ENCODE data around the gene IRF1. TPM values are rescaled to one million over a fixed set of nuclear protein-coding genes. Genes with fewer than 3 reads are reported as not detected.
"Not testable (repeated sequence)": the region's sequence is repeated elsewhere in the genome, so short reads cannot be mapped to it uniquely, and the experiment has no call there.

IRF1 gene
- total RNA-seq, result 10 to 100 TPM; 84.3 to 88.4 TPM

DNA sequence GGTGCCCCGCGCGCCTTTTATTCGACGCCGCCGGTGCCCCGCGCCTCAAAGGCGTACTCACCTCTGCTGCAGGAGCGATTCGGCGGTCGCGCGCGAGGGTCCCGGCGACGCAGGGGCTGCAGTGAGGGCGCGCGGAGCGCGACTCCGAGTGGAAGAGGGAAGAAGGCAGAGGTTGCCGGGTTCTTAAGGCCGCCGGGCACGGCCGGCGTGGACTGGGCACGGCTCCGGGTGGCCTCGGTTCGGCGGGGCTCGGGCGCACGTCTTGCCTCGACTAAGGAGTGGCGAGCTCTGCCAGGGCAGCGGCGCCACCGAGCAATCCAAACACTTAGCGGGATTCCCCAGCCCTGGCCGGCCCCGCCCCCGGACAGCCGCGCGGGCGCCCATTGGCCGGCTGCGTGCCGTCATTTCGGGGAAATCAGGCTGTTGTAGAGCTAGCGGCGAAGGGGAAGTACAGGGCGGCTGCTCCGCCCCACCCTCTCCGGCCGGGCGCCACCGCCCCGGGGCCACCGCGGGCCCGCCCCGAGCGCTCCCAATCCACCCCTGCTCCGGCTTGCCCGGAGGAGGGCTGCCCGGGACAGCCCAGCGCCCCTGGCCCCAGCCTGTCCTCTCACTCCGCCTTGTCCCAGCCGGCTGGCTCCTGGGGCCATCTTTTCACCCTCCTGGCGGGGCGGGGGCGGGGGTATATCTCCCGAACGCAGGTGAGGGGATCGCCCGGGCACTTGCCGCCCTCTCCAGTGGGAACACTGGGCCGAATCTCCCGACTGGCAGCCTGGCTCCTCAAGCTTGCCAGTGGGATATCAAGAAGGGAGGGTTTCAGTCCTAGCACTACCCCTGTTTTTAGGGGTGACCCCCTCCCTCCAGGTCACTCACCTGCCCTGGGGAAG is at the start of gene IRF1:
TSS of gene IRF1 (minus strand) at position 290 of the 884 bp plus-strand sequence. CDS start 1,295 bp downstream, outside the sequence.
- intact Hi-C loops (cut with micrococcal nuclease), result loop anchor here (1.0 to 10.0 kb wide), 7 partner anchors 65 to 1106 kb away; partner anchors contain the start of genes FNIP1 and RAPGEF6
- H3K27me3 Mint-ChIP-seq (ENCODE audit: low read depth), result no peaks in the 10 kb centered on the region
- peak within 1 kb of the TSS; percentile 91 for H3K4me3 Mint-ChIP-seq
- CTCF ChIA-PET, result interaction anchor here (0.9 to 4.2 kb wide), 12 partner anchors 10 to 104 kb away, joined by 3 to 29 read pairs (median 4); no protein-coding TSS in a partner anchor
- peak within 1 kb of the TSS; percentile 97 for H3K27ac Mint-ChIP-seq
- H3K36me3 Mint-ChIP-seq (ENCODE audit: low read depth), result peaks cover 42% of the 10 kb centered on the region
- H3K4me1 Mint-ChIP-seq (ENCODE audit: low read depth), result peaks cover 64% of the 10 kb centered on the region
- H3K9me3 Mint-ChIP-seq, result no peaks in the 10 kb centered on the region
- DNase-seq, result peak; percentile 98

GRCh38 chr5:132540149-132540548 is 49.6 kb upstream of the IRF1 start:
- H3K4me1 Mint-ChIP-seq (ENCODE audit: low read depth), result peaks cover 5% of the 10 kb centered on the region
- H3K27me3 Mint-ChIP-seq (ENCODE audit: low read depth), result peaks cover 7% of the 10 kb centered on the region
- CTCF ChIA-PET, result interaction anchor here (1.2 kb wide), 1 partner anchor 14 kb away, joined by 3 read pairs; no protein-coding TSS in a partner anchor
- no peak overlapping the region for H3K27ac Mint-ChIP-seq
- H3K4me3 Mint-ChIP-seq, result no peak overlapping the region
- intact Hi-C loops (cut with micrococcal nuclease), result no loop called here
- no peak for DNase-seq
- H3K9me3 Mint-ChIP-seq, result no peaks in the 10 kb centered on the region
- no peaks in the 10 kb centered on the region for H3K36me3 Mint-ChIP-seq (ENCODE audit: low read depth)

DNA sequence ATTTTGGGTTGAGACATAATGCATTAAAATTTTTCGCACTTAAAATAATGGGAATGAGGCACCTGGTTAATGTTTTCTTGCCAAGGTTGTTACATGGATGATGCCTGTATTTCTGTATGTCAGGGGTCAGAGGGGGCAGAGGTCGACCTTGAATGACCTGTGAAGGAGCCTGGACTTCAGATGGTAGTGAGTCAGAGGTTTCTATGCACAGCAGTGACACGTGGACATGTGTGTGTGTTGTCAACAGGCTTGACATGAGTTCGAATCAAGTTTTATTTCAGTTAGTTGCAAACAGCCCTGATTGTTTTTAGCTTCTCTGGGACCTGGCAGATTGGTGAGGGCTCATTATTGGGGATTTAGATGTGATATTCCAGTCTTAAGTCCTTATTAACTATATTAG is 49.1 kb upstream of the IRF1 start:
- H3K27me3 Mint-ChIP-seq (ENCODE audit: low read depth), result peaks cover 11% of the 10 kb centered on the region
- intact Hi-C loops (cut with micrococcal nuclease), result no loop called here
- H3K27ac Mint-ChIP-seq, result no peak overlapping the region
- no peaks in the 10 kb centered on the region for H3K9me3 Mint-ChIP-seq
- DNase-seq, result no peak
- H3K4me3 Mint-ChIP-seq, result no peak overlapping the region
- H3K4me1 Mint-ChIP-seq (ENCODE audit: low read depth), result peaks cover 5% of the 10 kb centered on the region
- no peaks in the 10 kb centered on the region for H3K36me3 Mint-ChIP-seq (ENCODE audit: low read depth)
- CTCF ChIA-PET, result interaction anchor here (1.2 kb wide), 1 partner anchor 13 kb away, joined by 3 read pairs; no protein-coding TSS in a partner anchor

- H3K27me3 Mint-ChIP-seq (ENCODE audit: low read depth), result peaks cover 15% of the 10 kb centered on the region
- peaks cover 11% of the 10 kb centered on the region for H3K4me1 Mint-ChIP-seq (ENCODE audit: low read depth)
- no peak overlapping the region for H3K4me3 Mint-ChIP-seq
- intact Hi-C loops (cut with micrococcal nuclease), result no loop called here
- no peak overlapping the region for H3K27ac Mint-ChIP-seq
- no peaks in the 10 kb centered on the region for H3K9me3 Mint-ChIP-seq
- CTCF ChIA-PET, result interaction anchor here (0.6 to 3.1 kb wide), 2 partner anchors 184 to 289 kb away, joined by 3 to 11 read pairs; no protein-coding TSS in a partner anchor
- H3K36me3 Mint-ChIP-seq (ENCODE audit: low read depth), result no peaks in the 10 kb centered on the region
- no peak for DNase-seq
Measured at GRCh38 chr5:132530946-132531345, 40.4 kb upstream of the IRF1 start.

DNA sequence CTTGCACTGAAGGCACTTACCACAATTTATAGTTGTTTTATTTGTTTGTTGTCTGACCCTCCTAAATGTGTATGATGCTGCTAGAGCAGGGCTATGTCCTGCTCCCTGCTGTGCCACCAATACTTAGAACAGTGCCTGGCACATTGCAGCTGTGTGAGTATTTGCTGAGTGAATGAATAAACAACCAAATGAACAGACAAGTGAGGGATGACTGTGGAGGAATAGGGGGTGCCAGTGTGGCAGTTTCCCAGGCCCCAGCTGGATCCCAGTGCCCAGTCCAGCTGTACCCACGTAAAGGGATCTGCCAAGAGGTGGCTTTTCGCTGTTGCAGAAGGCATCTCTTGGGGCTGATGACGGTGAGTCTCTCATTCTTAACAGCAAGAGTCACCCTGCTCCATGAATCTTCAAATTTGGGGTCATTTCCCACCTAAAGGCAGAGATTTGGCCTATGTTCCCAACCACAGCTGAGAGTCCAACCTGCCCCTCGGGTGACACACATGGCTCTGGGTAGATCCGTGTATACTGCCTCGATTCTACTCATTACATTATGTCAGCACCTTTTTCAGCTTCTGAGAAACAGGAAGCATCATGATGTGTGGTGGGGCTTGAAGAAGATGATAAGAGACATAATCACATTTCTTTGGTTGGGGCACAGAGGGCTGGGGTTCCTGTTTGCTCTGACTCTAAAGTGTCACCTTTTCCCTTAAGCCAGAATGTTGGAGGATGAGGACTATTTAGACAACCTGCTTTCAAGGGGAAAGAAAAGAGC is 38.5 kb upstream of the IRF1 start:
- intact Hi-C loops (cut with micrococcal nuclease), result loop anchor here (5.0 kb wide), 3 partner anchors 48 to 208 kb away; partner anchors contain the start of gene KIF3A
- DNase-seq, result peak; percentile 9
- Mint-ChIP-seq H3K27me3 (ENCODE audit: low read depth) (peaks cover 4% of the 10 kb centered on the region), H3K4me3 (no peak overlapping the region), H3K27ac (no peak overlapping the region), H3K9me3 (no peaks in the 10 kb centered on the region), H3K4me1 (ENCODE audit: low read depth) (peaks cover 29% of the 10 kb centered on the region), H3K36me3 (ENCODE audit: low read depth) (no peaks in the 10 kb centered on the region)
- CTCF ChIA-PET, result interaction anchor here (1.6 to 3.1 kb wide), 4 partner anchors 199 to 291 kb away, joined by 3 to 12 read pairs (median 8); no protein-coding TSS in a partner anchor

DNA sequence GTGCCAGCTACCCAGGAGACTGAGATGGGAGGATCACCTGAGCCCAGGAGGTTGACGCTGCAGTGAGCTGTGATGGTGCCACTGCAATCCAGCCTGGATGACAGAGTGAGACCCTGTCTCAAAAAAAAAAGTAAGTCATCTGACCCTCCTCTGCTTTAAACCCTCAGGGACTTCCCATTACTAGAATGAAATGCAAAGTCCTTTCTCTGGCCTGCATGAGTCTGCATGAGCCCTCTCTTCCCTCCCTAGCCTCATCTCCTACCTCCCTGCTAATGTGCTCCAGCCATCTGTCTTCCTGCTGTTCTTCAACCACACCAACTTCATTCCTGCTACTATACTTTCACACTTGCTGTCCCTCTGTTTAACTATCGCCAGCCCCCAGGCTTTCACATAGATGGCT is 37.4 kb upstream of the IRF1 start:
- Mint-ChIP-seq H3K27ac (no peak overlapping the region), H3K4me3 (no peak overlapping the region), H3K27me3 (ENCODE audit: low read depth) (peaks cover 4% of the 10 kb centered on the region), H3K36me3 (ENCODE audit: low read depth) (no peaks in the 10 kb centered on the region), H3K9me3 (no peaks in the 10 kb centered on the region), H3K4me1 (ENCODE audit: low read depth) (peaks cover 29% of the 10 kb centered on the region)
- CTCF ChIA-PET, result interaction anchor here (0.8 to 3.1 kb wide), 20 partner anchors 11 to 292 kb away, joined by 3 to 33 read pairs (median 4); no protein-coding TSS in a partner anchor
- intact Hi-C loops (cut with micrococcal nuclease), result loop anchor here (5.0 kb wide), 3 partner anchors 49 to 209 kb away; partner anchors contain the start of gene KIF3A
- no peak for DNase-seq

DNA sequence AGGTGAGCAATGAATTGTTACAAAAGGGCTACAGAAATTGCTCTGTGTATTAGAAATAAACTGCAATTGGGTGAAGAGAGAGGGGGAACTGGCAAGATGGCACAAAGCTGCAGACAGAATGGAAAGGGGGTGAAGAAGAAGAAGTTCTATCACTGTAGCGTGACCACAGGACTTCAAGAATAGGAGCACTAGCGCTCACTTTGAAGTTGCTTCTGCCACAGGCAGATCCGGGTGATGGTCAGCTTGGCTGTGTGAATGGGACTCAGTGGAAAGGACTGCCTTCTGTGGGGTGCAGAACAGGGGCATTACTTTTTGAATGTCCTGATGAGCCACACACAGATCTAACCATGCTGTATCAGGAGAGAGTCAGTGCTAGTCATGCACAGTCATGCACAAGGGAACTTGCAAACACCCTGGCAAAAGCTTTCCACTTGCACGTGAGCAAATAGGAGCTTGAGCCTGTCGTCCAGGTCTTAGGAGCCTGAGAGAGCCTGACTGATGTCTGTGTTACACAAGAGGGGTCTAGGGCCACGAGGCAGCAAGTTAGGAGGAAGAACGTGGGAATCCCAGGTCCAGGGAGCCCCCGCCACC is 36.5 kb upstream of the IRF1 start:
- no peak overlapping the region for H3K4me3 Mint-ChIP-seq
- H3K27me3 Mint-ChIP-seq (ENCODE audit: low read depth), result peaks cover 4% of the 10 kb centered on the region
- no peak overlapping the region for H3K27ac Mint-ChIP-seq
- no peaks in the 10 kb centered on the region for H3K36me3 Mint-ChIP-seq (ENCODE audit: low read depth)
- no peak for DNase-seq
- CTCF ChIA-PET, result interaction anchor here (0.6 to 3.0 kb wide), 44 partner anchors 10 to 364 kb away, joined by 3 to 33 read pairs (median 4); no protein-coding TSS in a partner anchor
- no peaks in the 10 kb centered on the region for H3K9me3 Mint-ChIP-seq
- intact Hi-C loops (cut with micrococcal nuclease), result loop anchor here (1.0 to 5.0 kb wide), 8 partner anchors 50 to 293 kb away; partner anchors contain the start of gene KIF3A
- H3K4me1 Mint-ChIP-seq (ENCODE audit: low read depth), result peaks cover 29% of the 10 kb centered on the region

DNA sequence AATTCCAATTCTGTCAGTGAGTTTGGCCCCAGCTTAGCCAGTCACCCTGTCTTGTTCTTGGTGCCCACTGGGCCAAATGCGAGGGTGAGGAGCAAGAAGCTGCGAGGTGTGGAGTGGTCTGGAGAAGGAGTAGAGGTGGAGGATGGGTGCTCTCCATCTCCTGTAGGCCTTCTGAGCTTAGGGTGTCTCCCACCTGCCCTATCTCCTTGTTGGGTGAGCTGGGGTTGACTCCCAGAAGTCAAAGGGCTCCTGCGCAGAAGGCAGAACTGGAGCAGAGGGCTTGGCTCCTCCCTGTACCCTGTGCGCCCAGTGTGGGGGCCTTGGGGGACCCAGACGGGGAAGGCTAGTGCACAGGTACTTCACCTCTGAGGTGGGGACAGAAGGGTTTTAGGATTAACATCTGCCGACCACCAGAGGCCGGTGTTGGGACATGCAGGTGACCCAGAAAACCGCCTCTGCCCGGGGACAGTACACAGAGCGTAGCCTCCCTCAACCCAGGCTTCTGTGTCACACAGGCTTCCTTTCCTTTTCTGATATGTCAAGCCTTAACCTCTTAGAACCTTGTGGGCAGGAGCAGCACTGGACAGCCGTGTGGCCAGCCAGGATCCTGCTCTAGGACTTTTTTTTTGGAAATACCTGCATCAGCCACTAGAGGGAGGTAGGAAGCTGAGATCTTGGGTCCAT is 35.9 kb upstream of the IRF1 start:
- Mint-ChIP-seq H3K4me1 (ENCODE audit: low read depth) (peaks cover 29% of the 10 kb centered on the region), H3K27me3 (ENCODE audit: low read depth) (peaks cover 4% of the 10 kb centered on the region), H3K36me3 (ENCODE audit: low read depth) (no peaks in the 10 kb centered on the region), H3K4me3 (no peak overlapping the region), H3K9me3 (no peaks in the 10 kb centered on the region), H3K27ac (no peak overlapping the region)
- DNase-seq, result peak; percentile 52
- intact Hi-C loops (cut with micrococcal nuclease), result loop anchor here (1.0 to 5.0 kb wide), 8 partner anchors 51 to 294 kb away; partner anchors contain the start of gene KIF3A
- CTCF ChIA-PET, result interaction anchor here (0.5 to 3.0 kb wide), 46 partner anchors 11 to 1092 kb away, joined by 3 to 33 read pairs (median 4); partner anchors contain the start of genes CCNI2, GDF9, KIF3A and UQCRQ

DNA sequence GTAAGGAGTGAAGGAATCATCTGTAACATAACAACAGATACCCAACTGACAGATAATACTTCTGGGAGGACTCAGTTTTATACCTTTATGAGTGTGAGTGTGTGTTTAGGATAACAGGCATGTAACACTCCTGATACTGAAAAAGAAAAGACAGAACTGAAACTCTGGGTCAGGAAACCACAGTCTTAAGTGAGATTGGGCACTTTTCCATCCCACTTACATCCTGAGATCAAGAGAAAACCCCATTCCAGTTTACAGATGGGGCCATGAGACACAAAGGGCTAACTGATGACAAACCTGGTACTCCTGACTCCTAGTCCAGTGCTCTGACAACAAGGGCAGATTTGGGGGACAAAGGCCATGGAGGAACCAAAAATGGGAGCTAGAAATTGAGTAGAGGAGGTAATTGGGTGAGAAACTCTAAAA is 34.7 kb upstream of the IRF1 start:
- peak; percentile 24 for DNase-seq
- H3K4me1 Mint-ChIP-seq (ENCODE audit: low read depth), result peaks cover 37% of the 10 kb centered on the region
- no peaks in the 10 kb centered on the region for H3K36me3 Mint-ChIP-seq (ENCODE audit: low read depth)

GRCh38 chr5:132524877-132525276 is 34.3 kb upstream of the IRF1 start:
- not testable (repeated sequence) for DNase-seq; H3K9me3 Mint-ChIP-seq; H3K27me3 Mint-ChIP-seq (ENCODE audit: low read depth); H3K36me3 Mint-ChIP-seq (ENCODE audit: low read depth); H3K27ac Mint-ChIP-seq; H3K4me3 Mint-ChIP-seq
- CTCF ChIA-PET, result interaction anchor here (1.4 to 3.0 kb wide), 7 partner anchors 21 to 295 kb away, joined by 3 to 33 read pairs (median 7); partner anchors contain the start of gene CCNI2
- intact Hi-C loops (cut with micrococcal nuclease), result loop anchor here (1.0 to 5.0 kb wide), 4 partner anchors 52 to 212 kb away; partner anchors contain the start of gene KIF3A
- peaks cover 39% of the 10 kb centered on the region for H3K4me1 Mint-ChIP-seq (ENCODE audit: low read depth)

More for the DNA sequence above, 34.7 kb upstream of the IRF1 start:
- H3K27ac Mint-ChIP-seq, result no peak overlapping the region
- H3K4me3 Mint-ChIP-seq, result no peak overlapping the region
- intact Hi-C loops (cut with micrococcal nuclease), result loop anchor here (1.0 to 5.0 kb wide), 4 partner anchors 52 to 212 kb away; partner anchors contain the start of gene KIF3A
- H3K27me3 Mint-ChIP-seq (ENCODE audit: low read depth), result peaks cover 4% of the 10 kb centered on the region
- CTCF ChIA-PET, result interaction anchor here (0.6 to 3.0 kb wide), 15 partner anchors 20 to 797 kb away, joined by 3 to 33 read pairs (median 7); partner anchors contain the start of gene CCNI2
- H3K9me3 Mint-ChIP-seq, result no peaks in the 10 kb centered on the region

DNA sequence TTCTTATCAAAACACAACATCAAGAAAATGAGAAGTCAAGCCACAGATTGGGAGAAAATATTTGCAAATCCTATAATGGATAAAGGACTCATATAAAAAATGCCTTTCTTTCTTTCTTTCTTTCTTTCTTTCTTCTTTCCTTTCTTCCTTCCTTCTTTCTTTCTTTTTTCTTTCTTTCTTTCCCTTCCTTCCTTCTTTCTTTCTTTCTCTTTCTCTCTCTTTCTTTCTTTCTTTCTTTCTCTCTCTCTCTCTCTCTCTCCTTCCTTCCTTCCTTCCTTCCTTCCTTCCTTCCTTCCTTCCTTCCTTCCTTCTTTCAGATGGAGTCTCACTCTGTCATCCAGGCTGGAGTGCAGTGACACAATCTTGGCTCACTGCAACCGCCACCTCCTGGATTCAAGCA is 31.5 kb upstream of the IRF1 start:
- H3K27me3 Mint-ChIP-seq (ENCODE audit: low read depth); H3K9me3 Mint-ChIP-seq; H3K4me3 Mint-ChIP-seq; H3K27ac Mint-ChIP-seq; DNase-seq; H3K36me3 Mint-ChIP-seq (ENCODE audit: low read depth); intact Hi-C loops (cut with micrococcal nuclease): not testable (repeated sequence)
- H3K4me1 Mint-ChIP-seq (ENCODE audit: low read depth), result peaks cover 32% of the 10 kb centered on the region
- CTCF ChIA-PET, result interaction anchor here (1.0 to 1.1 kb wide), 2 partner anchors 13 to 15 kb away, joined by 4 read pairs; no protein-coding TSS in a partner anchor
